Measurements from ENCODE around the gene ZNF726. TPM values are rescaled to one million over a fixed set of nuclear protein-coding genes. Genes with fewer than 3 reads are reported as not detected.
"Not testable (repeated sequence)": the region's sequence is repeated elsewhere in the genome, so short reads cannot be mapped to it uniquely, and the experiment has no call there.

Gene ZNF726
- total and polyA plus RNA-seq, 7 donors = 0.05 to 0.25 (median 0.16) TPM; not detected in 2

DNA sequence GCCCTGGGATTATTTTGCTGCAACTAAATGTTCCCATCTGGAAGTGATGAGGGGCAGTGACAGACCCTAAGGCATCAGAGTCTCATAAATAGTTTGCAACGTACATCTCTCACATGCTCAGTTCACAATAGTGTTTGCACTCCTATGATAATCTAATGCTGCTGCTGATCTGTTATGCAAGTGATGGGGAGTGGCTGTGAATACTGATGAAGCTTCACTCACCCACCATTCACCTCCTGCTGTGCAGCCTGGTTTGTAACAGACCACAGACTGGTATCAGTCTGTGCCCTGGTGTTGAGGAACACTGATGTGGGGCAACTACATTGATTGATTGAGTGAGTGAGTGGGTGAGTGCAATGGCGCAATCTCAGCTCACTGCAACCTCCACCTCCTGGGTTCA, 54.9 kb downstream of the ZNF726 start:
- Histone ChIP-seq H3K9me3 (no peaks in the 10 kb centered on the region), H3K4me1 (no peaks in the 10 kb centered on the region), H3K4me3 (no peak overlapping the region), H3K27me3 (ENCODE audit: insufficient read depth in 3 of 3, low read length in 2 of 3) (peaks cover 3 to 22% (median 9%) of the 10 kb centered on the region in 3 donors), H3K36me3 (ENCODE audit: insufficient read depth in 1 of 2, low read depth in 1 of 2) (no peaks in the 10 kb centered on the region), H3K27ac (no peak overlapping the region)
- DNase-seq (no peak), ATAC-seq (no peak)
- intact Hi-C loops (cut with DNase I) = loop anchor here in 1 of 2 donors (2.0 kb wide), 1 partner anchor 99 kb away; no protein-coding TSS in a partner anchor
- TF ChIP-seq, protein P1, sequence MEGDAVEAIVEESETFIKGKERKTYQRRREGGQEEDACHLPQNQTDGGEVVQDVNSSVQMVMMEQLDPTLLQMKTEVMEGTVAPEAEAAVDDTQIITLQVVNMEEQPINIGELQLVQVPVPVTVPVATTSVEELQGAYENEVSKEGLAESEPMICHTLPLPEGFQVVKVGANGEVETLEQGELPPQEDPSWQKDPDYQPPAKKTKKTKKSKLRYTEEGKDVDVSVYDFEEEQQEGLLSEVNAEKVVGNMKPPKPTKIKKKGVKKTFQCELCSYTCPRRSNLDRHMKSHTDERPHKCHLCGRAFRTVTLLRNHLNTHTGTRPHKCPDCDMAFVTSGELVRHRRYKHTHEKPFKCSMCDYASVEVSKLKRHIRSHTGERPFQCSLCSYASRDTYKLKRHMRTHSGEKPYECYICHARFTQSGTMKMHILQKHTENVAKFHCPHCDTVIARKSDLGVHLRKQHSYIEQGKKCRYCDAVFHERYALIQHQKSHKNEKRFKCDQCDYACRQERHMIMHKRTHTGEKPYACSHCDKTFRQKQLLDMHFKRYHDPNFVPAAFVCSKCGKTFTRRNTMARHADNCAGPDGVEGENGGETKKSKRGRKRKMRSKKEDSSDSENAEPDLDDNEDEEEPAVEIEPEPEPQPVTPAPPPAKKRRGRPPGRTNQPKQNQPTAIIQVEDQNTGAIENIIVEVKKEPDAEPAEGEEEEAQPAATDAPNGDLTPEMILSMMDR (IDR thresholded peaks at IDR 0.05) = no peak
- WGBS, 3 donors = 67 to 76% (median 70%) methylated on average over 2 of the region's 2 CpGs

DNA sequence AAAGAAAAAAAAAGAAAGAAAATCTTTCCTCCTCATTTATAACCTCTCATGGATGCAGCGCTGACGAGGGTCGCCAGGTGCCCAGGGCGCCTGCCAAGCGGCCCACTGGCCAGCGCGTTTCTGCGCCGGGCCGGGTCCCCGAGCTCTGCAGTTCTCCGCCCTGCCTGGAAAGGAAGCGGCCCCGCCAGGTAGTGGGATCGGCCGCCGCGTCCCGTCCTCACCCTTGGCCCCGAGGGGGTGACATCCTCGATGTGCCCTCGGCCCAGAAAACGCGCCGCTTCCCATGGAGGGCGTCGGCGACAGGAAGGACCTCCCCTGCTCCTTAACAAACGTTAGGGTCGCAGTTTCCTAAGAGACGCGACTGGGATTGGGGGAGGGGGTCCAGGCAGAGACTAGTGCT, 56.9 kb downstream of the ZNF726 start:
- Histone ChIP-seq H3K4me1 (no peaks in the 10 kb centered on the region), H3K4me3 (no peak overlapping the region), H3K27me3 (ENCODE audit: insufficient read depth in 3 of 3, low read length in 2 of 3) (peaks cover 3 to 22% (median 9%) of the 10 kb centered on the region in 3 donors), H3K27ac (no peak overlapping the region), H3K9me3 (no peaks in the 10 kb centered on the region), H3K36me3 (ENCODE audit: insufficient read depth in 1 of 2, low read depth in 1 of 2) (no peaks in the 10 kb centered on the region)
- DNase-seq (no peak), ATAC-seq (no peak)
- TF ChIP-seq, protein P1 (IDR thresholded peaks at IDR 0.05) = no peak
- intact Hi-C loops (cut with DNase I) = no loop called here
- 0 to 2% (median 2%) methylated on average over 26 to 32 of the region's 32 CpGs for WGBS, 3 donors

DNA sequence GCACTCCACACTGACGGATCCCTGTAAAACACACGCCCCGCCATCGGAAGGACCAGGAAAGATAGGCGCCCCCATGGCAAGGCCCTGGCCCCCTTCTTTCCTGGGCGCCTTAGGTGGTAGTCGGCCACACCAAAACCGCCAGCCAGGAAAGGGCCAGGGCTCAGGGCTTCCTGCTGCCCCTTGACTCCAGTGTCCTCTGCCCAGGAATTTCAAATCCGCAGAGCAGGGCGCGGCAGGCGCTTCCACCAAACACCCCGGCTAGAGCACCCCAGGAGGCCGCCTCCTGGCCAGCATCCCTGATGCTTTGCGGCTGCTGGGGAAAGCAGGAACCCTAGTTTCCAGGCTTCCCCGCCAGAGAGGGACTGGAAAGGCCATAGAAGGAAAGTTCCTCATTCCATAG, 57.5 kb downstream of the ZNF726 start:
- no peaks in the 10 kb centered on the region for H3K9me3 ChIP-seq
- DNase-seq = no peak
- H3K4me3 ChIP-seq = no peak overlapping the region
- H3K4me1 ChIP-seq = no peaks in the 10 kb centered on the region
- no peaks in the 10 kb centered on the region for H3K36me3 ChIP-seq (ENCODE audit: insufficient read depth in 1 of 2, low read depth in 1 of 2)
- intact Hi-C loops (cut with DNase I) = no loop called here
- no peak overlapping the region for H3K27ac ChIP-seq
- TF ChIP-seq, protein P1 (IDR thresholded peaks at IDR 0.05) = no peak
- no peak for ATAC-seq
- 11 to 16% (median 13%) methylated on average over 15 to 16 of the region's 16 CpGs for WGBS, 3 donors
- peaks cover 3 to 22% (median 9%) of the 10 kb centered on the region in 3 donors for H3K27me3 ChIP-seq (ENCODE audit: insufficient read depth in 3 of 3, low read length in 2 of 3)

GRCh38 chr19:23974941-23975340, 60.3 kb downstream of the ZNF726 start:
- Histone ChIP-seq H3K9me3 (no peaks in the 10 kb centered on the region), H3K27me3 (ENCODE audit: insufficient read depth in 3 of 3, low read length in 2 of 3) (peaks cover 0 to 17% (median 9%) of the 10 kb centered on the region in 3 donors), H3K4me3 (no peak overlapping the region), H3K27ac (no peak overlapping the region), H3K4me1 (no peaks in the 10 kb centered on the region), H3K36me3 (ENCODE audit: insufficient read depth in 1 of 2, low read depth in 1 of 2) (no peaks in the 10 kb centered on the region)
- TF ChIP-seq, protein P1 (IDR thresholded peaks at IDR 0.05) = no peak
- no peak for ATAC-seq
- no peak for DNase-seq
- WGBS, 3 donors = 83 to 93% (median 89%) methylated on average over 2 of the region's 2 CpGs
- intact Hi-C loops (cut with DNase I) = no loop called here

DNA sequence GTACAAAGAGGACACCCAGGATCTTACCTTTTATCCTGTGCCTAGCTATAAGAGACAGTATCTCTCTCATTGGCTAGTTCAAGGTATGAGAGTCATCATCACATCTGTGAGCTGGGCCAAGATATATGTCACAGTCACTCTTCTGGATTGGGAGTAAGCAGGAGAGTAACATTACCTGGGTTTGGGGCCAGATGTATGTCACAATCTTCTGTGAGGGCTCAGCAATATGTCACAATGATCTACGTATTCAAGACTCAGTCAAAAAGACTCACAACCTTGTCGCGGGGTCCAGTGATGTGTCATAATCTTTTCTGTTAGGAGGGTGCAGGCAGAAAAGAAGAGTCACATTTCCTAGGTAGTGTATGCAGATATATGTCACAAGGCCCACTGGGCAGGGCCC, 61.9 kb downstream of the ZNF726 start:
- H3K4me1 ChIP-seq; ATAC-seq; H3K27me3 ChIP-seq (ENCODE audit: insufficient read depth in 3 of 3, low read length in 2 of 3); H3K4me3 ChIP-seq; H3K27ac ChIP-seq; DNase-seq; intact Hi-C loops (cut with DNase I); H3K36me3 ChIP-seq (ENCODE audit: insufficient read depth in 1 of 2, low read depth in 1 of 2); H3K9me3 ChIP-seq: not testable (repeated sequence)
- WGBS, 3 donors = 74 to 93% (median 93%) methylated on average over 3 of the region's 3 CpGs

DNA sequence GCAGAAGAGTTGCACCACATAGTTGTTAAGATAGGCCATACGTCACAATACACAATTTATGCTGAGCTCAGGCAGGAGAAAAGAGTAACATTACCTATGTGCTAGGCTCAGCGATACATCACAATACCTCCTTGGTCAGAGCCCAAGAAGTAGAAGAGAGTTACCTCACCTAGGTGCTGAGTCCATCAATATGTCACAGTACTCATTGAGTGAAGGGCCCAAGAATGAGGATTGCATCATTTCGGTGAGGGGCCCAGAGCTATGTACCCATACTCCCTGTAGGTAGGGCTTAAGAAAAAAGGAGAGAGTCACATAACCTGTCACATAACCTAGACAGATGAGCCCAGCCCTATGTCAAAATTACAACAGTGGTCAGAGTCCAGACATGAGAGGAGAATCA, 62.6 kb downstream of the ZNF726 start:
- intact Hi-C loops (cut with DNase I); H3K27me3 ChIP-seq (ENCODE audit: insufficient read depth in 3 of 3, low read length in 2 of 3); H3K27ac ChIP-seq; H3K4me3 ChIP-seq; H3K9me3 ChIP-seq; DNase-seq; ATAC-seq; H3K4me1 ChIP-seq; H3K36me3 ChIP-seq (ENCODE audit: insufficient read depth in 1 of 2, low read depth in 1 of 2): not testable (repeated sequence)
- WGBS, 3 donors = 89 to 90% (median 90%) methylated on average over 3 of the region's 3 CpGs
